HG02571 (cell line): ENCODE measurements around the gene CPNE5.

Source experiments
- ATAC-seq: cut with Tn5 transposase; IDR thresholded peaks from one replicate; pipeline ENCODE4 v1.9.1; 2021; ENCODE audit warnings: mild to moderate bottlenecking, moderate library complexity; ENCODE audit not compliant: unreplicated experiment

CPNE5 gene

DNA sequence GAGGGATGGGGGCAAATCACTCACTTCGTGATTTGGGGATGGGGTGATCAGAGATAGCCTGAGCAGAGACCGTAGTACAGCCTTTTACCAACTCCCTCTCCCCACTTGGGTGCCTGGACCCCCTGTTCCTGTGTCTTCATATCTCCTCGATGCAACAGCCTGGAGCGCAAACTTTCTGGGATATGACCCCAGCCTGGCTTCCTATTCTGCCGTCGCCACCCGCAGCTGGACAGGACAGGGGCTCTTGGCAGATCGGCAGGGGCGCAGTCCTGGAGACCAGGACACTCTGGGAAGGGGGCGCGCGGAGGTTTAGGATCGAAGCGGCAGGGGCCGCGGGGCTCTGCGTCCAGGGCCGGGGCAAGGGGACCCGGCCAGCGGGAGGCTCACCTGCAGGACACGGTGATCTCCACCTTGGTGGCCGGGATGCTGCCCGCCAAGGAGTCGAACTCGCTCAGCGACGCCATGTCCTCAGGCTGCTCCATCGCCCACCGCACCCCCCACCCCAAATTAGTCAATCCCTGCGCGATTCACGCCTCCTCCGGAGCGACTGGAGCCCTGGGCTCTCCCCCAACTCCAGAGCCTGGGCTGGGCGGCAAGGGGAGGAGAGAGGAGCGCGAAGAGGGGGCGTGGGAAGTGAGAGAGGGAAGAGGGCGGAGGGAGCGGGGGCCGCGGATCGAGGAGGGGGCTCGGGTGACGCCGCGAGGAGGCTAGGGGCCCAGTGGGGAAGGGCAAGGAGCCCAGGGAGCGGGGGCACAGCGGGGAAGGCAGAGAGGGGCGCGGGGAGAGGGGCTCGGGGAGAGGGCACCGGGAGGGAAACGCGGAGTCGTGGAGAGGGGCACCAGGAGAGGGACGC, at the start of gene CPNE5:
Gene CPNE5 (minus strand): TSS at position 549 of the 853 bp plus-strand sequence. CDS start 67 bp downstream, at position 482.
- ATAC-seq: no peak

DNA sequence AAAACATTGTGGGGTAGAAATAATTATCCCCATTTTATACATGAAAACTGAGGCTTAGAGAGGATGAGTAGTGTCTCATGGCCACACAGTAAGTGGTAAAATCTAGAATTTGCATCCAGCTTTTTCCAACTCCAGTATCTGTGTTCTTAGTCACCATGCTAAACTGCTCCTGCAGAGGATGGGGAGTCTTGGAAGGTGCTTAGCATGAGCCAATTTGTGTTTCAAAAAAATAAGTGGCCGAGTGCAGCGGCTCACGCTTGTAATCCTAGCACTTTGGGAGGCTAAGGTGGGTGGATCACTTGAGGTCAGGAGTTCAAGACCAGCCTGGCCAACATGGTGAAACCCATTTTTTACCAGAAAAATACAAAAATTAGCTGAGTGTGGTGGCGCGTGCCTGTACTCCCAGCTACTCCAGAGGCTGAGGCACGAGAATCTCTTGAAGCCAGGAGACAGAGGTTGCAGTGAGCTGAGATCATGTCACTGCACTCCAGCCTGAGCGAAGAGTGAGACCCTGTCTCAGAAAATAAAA, 48.9 kb upstream of the CPNE5 start:
- no peak for ATAC-seq

DNA sequence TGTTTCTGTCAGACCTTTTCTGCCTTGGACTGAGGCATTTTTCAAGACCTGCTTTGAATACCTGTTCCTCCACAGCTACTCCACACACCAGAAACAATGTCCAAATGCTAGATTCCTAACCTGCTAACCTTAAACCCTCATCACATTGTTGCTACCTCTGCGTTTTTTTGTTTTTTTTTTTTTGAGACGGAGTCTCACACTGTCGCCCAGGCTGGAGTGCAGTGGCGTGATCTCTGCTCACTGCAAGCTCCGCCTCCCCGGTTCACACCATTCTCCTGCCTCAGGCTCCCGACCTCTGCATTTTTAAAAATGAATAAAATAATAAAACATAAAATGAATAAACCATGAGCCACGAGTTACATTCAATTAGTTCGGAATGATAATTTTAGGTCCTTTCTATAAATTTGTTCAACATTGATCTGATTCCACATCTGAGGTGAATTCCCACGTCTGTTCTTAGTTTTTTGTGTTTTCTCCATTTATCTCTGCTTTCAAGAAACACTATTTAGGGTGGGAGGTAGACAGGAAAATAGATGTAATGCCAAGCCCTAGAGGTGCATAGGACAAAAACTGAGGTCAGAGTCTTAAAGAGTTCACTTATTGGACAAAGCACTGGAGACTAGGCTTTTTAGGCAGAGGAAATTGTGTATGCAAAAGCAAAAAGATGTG, 47.8 kb upstream of the CPNE5 start:
- ATAC-seq: no peak

DNA sequence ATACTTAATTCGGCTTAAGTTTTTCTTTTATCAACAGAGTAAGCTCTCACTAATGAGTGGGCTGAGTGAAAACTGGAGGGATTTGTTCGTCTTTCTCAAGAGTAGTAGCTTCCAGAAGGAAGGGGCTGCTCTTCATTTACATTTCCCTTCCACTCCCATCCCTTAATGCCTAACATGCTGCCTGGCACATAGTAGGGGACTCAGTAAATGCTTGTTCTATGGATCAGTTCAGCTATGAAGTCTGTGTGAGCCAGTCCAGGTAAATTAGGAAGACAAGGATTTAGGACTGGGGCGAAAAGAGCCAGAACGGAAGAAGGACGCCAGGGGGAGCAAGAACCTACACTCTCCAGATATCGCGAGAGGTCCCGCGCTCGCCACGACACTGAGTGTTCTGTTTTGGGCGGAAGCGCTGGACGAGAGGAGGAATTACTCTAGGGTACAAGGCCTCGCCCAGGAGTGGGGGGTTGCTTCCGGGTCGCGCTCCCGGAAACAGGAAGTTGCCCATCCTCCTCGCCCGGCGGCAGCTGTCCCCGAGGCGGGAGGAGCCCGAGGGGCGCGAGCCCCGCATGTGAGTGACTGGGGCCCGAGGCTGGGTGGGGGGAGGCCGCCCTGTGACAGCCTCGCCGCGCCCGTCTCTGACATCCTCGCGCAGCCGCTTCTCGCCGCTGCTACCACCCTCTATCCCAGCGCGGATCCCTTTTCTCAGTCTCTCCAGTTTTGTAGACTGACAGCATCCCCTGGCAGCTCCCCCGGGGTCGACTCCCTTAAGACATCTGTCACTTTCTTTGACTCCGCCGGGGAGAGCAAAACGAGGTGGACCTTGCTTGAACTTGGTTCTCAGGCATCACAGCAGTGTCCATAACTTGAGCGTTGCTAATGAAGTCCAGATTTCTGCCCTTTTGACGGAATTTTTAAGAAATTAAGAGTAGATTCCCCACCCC, 46.5 kb upstream of the CPNE5 start, which contains the start of gene C6orf89:
Gene C6orf89 (plus strand): TSS at position 492 of the 941 bp plus-strand sequence. CDS start 13,493 bp downstream, outside the sequence.
- ATAC-seq: peak; percentile 97

DNA sequence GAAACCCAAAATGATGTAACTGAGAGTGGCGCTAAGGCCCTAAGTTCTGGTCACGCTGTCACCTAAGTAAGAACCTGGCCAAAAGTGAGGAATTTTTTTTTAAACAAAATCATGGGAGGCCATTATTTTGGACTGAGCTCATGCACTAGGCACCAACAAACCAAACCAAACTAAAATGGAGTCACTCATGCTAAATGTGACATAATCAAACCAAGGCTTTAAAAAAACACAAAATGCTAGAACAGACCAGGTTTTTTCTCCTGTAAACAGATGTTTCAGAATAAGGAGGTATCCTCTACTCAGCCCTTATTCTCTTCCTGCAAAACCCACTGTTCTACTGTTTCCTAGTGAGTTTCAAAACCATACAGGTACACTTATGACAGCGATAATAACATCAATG, 45.4 kb upstream of the CPNE5 start:
- no peak for ATAC-seq

DNA sequence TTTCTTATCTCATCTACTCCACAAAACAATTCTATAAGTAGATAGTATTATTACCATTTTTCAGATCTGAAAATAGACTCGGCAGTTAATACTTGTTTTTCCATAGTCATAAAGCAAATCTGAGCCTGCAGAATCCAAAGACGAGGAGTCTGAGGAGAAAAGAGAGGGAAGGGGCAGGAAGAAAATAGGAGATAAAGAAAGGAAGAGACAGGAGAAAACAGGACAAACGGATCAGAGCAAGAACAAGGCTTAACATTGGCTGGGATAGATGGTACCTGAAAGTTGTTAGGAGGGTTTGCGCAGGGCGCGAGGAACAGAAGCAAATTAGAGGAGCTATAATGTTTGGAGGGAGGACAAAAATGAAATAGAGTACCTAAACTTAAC, 36.0 kb upstream of the CPNE5 start:
- ATAC-seq: no peak

DNA sequence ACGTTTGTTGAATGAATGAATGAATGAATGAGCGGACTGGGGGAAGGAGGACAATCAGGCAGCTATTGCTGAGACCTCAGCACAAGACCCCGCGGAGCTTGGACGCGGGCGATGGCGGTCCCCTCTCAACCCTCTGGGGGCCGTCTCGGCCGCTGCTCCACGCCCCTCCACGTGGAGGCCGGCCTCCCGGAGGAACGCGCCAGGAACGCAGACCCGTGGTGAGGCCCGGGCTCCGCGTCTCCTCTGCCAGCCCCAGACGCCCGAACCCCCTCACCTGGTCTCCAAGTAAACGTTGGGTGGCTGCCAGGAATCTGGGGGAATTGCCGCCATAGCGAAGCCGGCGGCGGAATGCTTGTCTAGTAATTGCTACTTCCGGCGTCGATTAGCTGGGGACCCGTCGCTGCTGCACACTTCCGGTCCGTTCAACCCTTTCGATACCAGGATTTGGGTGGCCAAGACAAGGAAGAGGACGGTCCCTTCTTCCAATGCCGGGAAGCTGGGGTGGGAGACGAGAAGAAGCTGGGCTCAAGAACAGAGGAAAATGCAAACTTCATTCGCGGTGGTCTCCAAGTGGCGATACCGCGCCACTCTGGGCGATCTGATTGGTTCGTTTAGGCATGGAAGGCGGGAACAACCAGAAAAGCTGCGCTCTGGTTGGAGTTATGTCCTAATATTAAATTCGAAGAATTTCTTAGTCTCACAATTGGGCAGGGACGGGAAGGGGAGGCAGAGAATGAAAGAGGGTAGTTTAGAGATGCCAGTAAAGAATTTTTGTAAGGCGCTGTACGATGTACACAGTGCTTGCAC, 35.4 kb upstream of the CPNE5 start, which contains the start of gene PPIL1:
Gene PPIL1 (minus strand): TSS at position 361 of the 807 bp plus-strand sequence. CDS start 31 bp downstream, at position 330.
- peak; percentile 82 for ATAC-seq

DNA sequence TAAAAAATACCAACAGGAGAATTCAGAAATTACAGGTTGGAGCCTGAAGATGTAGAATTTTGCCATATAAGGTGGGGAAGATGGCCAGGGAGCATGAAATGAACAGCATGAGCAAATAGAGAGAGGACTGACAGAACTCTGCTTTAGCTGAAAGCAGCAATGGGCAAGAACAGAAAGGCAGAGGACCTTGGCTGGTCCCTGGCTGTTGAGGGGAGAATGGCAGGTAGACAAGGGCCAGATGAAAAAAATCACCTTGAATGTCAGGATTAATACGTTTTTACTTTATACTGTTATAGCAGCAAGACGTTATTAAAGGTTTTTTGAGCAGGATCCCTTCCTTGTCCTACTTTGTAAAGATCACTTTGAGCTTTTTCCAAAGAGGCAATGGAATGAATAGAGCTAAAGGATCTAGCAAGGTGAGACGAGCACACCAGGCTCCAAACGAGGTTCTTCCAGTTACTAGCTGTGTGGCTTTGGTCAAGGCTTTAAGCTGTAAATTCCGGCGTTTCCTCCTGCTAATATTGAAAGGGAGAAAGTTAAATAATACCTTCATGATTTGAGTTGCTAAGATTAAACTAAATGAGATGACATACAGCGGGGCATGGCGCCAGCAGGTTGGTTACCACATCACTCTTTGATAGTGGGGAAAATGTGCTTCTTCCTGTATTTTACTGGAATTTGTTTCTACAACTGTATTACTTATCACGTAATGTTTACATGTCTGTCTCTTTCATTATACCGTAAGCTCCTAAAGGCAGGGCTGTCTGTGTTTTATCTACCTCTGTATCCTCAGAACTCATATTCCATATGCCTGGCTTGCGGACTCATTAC, 34.6 kb upstream of the CPNE5 start:
- ATAC-seq: no peak

DNA sequence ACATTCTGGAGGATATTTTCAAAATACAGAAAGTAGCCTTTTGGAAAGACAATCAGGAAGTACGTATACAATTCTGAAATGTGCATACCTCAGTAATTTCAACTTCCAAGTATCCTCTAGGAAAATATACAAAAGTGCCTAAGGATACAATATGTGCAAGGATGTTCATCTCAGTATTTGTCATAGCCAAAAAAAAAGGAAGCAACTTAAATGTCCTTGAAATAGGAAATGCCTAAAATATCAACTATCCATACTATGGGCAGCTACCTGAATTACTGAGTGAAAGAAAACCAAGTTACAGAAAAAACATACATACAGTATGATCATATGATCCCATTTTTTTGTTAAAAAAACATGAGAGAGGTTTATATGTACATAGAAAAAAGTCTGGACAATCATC, 33.9 kb upstream of the CPNE5 start:
- ATAC-seq: no peak

DNA sequence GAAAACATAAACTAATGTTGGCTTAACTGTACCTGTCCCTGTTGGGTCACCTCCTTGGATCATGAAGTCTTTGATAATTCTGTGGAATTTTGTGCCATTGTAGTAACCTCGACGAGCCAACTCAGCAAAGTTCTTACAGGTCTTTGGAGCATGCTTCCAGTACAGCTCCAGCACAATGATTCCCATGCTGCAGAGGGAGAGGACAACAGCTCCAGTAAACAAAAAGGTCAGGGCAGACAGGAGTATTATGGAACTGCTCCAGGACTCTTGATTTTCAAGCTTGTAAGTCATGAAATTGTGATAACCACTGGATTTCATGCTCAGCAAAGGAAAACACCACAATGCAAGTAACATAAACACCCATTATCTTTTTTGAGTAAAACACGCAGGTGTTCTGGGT, 32.4 kb upstream of the CPNE5 start:
- ATAC-seq: no peak

DNA sequence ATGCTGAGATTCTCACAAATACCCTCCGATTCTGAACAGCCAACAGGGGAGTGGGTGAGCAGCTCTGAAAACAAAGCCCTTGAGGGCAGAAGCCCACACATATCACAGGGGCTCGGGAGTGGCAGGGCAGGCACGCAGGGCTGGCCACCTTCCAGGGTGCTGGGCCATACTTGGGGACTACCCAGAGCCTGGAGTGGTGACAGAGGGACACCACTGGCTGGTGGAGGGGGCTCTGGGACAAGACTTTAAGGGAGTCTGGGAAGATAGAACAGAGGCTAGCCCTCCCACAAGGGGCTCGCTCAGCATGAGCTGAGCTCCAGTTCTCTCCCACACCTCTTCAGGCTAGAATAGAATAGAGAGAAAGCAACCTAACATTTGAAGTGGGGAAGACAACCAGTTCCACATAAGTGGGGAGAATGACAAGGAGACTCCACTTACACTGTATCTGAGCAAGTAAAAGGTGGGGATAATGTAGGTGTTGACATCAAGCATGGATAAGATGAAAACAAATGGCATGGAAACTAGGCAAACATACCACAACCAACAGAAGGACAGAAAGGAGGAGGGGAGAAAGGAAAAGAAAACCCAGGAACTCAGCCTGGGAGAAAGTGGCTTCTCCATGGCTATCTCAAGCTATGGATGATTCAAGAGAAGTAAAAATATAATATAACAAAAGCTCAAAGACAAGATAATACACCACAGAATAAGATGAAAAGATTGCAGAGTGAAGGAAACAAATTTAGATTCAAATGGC, 28.4 kb upstream of the CPNE5 start:
- no peak for ATAC-seq

DNA sequence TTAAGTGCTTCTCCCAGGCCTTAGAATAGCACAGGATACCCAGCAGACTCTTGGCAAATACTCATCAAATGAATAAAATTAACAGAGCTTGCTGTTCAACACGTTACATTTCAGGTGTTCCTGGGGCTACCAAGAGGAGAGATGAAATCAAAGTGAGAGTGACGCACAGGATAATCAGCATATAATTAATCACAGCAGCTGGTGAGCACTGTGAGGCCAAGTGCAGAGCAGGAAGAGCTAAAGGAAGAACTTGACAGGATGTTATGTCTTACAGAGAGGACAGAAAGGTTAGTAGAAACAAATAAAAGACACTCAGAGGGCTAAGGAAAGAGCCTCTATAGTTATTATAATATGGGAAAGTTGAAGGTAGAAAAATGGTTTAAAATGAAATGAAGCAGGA, 26.6 kb upstream of the CPNE5 start:
- no peak for ATAC-seq

DNA sequence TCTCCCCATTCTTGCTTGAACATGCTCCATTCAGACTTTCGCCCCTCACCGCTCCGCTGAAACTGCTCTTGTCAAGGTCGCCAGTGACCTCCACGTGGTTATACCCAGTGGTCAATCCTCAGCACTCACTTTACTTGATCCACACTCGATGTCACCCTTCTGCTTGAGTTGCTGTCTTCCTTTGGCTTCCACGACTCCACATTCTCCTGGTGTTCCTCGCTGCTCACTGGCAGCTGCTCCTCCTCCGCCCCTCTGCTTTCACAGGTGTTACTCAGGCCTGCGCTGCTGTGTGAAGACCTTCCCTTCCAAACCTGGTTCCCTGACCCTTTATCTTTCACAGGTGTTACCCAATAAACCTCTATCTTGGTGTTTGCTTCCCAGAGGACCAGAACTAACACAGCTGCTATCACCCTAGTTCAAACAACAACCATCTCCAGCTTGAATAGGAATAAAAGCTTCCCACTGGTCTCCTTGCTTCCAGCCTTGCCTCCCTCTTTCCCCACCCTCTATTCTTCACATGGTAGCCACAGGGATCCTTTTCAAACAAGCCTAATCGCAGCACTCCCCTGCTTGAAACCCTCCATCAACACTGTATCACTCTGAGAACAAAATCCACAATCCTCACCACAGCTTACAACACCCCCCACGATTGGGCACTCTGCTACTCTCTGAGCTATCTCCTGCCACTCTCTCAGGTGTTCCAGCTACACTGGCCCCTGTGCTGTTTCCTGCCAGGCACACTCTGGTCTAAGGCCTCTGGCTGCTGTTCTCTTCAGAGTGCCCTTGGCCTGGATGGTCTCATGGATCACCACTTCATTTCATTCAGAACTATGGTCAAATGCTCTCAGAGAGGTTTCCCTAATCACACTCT, 24.7 kb upstream of the CPNE5 start:
- ATAC-seq: no peak

DNA sequence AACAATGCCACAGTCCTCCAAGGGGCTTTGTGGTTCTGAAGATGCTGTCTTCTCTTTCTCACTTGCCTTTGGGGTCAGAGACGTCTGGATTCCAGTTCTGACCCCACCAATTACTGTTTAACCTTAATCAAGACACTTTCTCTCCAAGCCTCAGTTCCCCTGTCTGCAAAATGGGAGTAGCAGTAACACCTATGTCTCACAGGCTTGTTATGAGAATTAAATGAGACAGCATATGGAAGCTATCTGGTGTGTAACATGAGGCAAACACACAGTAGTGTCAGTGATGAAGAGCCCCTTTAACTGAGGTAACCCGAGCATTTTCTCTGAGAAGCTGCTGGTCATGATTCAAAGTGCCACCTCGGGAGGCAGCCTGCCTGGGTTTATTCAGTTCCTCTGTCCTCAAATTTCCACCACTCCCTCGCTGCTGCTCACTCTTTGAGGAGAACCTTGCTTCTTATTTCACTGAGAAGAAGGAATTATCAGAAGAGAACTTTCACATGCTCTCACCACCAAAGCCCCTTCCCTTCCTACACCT, 23.7 kb upstream of the CPNE5 start:
- ATAC-seq: no peak

DNA sequence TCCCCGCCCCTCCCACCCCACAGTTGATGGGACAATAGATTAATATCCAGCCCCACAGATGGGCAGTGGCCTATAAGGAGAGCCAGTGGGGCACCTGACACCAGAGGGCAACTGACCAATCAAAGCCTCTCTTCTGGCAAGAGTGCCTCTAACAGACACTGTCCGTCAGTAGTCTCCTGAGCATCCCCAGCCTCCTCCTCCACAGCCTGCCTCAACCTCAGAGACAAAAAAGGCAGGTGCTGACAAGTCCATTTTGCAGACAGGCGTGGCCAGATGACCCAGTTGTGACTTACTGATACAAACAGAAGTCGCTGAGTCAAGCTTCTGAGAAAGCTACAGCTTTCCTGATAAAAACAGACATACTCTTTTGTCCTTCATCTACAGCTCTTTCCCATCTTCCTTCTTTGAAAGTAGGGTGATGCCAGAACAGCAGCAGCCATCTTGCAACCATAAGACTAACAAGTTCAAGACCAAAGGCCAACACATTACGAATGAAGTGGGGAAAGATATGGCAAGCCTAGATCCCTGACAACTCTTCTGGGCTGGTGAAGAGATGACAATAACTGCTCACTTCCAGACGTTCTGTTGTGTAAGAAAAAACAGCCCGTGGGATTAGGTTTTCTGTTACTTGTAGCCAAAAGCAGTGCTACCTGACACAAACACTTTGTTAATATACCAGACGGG, 23.1 kb upstream of the CPNE5 start:
- ATAC-seq: no peak

DNA sequence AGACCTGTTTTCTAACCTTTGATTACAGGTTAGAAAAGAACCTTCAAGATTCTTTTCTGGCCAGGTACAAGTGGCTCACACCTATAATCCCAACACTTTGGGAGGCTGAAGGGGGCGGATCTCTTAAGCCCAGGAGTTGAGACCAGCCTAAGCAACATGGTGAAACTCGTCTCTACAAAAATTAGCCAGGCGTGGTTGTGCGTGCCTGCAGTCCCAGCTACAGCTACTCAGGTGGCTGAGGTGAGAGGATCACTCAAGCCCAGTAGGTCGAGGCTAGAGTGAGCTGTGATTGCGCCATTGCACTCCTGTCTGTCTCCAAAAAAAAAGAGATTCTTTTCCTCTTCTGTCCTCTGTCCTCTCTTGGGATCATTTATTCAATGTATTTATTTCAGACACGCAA, 20.9 kb upstream of the CPNE5 start:
- no peak for ATAC-seq
